Fibroblast of lung (primary cell): Measurements from ENCODE around the gene ARHGEF10L. TPM values are rescaled to one million over a fixed set of nuclear protein-coding genes. Genes with fewer than 3 reads are reported as not detected.

Experiments
- DNase-seq, 2 donors: peaks; one replicate each; pipeline versions ENCODE4 v3.0.0 to v3.0.0-alpha.2; 2010; ENCODE audit warnings: low read depth in 2 of 2
- H2AFZ ChIP-seq: 2 replicates; pipeline ENCODE4 v1.5.1; 2012; ENCODE audit warnings: low read length, control low read depth, inconsistent platforms
- H3K27ac ChIP-seq: 2 replicates; pipeline ENCODE4 v1.5.1; 2011; ENCODE audit warnings: low read length, control low read depth; ENCODE audit not compliant: insufficient read depth
- H3K27me3 ChIP-seq: 2 replicates; pipeline ENCODE4 v1.5.1; 2011; ENCODE audit warnings: mild to moderate bottlenecking, low read length; ENCODE audit not compliant: control insufficient read depth, insufficient read depth
- H3K36me3 ChIP-seq: 2 replicates; pipeline ENCODE4 v1.5.1; 2011; ENCODE audit warnings: low read length; ENCODE audit not compliant: control insufficient read depth, insufficient read depth
- H3K4me1 ChIP-seq: 2 replicates; pipeline ENCODE4 v1.5.1; 2011; ENCODE audit warnings: low read length; ENCODE audit not compliant: control insufficient read depth, insufficient read depth; ENCODE audit errors: extremely low read depth
- H3K4me2 ChIP-seq: 2 replicates; pipeline ENCODE4 v1.5.1; 2011; ENCODE audit warnings: low read length, control low read depth; ENCODE audit not compliant: insufficient read depth; ENCODE audit errors: extremely low read depth
- H3K4me3 ChIP-seq, 4 experiments: fragments of 200-600 bp in 1 of 4; sonication (generic) in 1 of 4; replicated peaks in 1 of 4; 2 replicates each; pipeline ENCODE4 v1.5.1; 2011 to 2016; ENCODE audit warnings: low read length in 4 of 4, low read depth in 3 of 4, mild to moderate bottlenecking in 3 of 4, control low read depth in 2 of 4, inconsistent platforms in 1 of 4, mixed read lengths in 1 of 4; ENCODE audit not compliant: insufficient read depth in 1 of 4; ENCODE audit errors: control extremely low read depth in 1 of 4
- H3K79me2 ChIP-seq: 2 replicates; pipeline ENCODE4 v1.5.1; 2012; ENCODE audit warnings: mild to moderate bottlenecking, low read length, inconsistent platforms; ENCODE audit not compliant: control insufficient read depth, insufficient read depth
- H3K9ac ChIP-seq: 2 replicates; pipeline ENCODE4 v1.5.1; 2011; ENCODE audit warnings: mild to moderate bottlenecking, low read length, control low read depth; ENCODE audit not compliant: insufficient read depth
- H3K9me3 ChIP-seq: 2 replicates; pipeline ENCODE4 v1.5.1; 2012; ENCODE audit warnings: low read depth, low read length; ENCODE audit not compliant: control insufficient read depth, insufficient read depth
- H4K20me1 ChIP-seq: 2 replicates; pipeline ENCODE4 v1.5.1; 2011; ENCODE audit warnings: low read length; ENCODE audit not compliant: control insufficient read depth, insufficient read depth; ENCODE audit errors: extremely low read depth
- EZH2 ChIP-seq: IDR thresholded peaks from 2 replicates; pipeline ENCODE4 v1.5.1; 2012; ENCODE audit warnings: low read length, control low read depth, mild to moderate bottlenecking; ENCODE audit errors: missing control alignments
- polyA plus RNA-seq, 2 donors: library from polyadenylated mRNA; depleted of rRNA in 1 of 2; stranded (reverse) in 1 of 2; unstranded in 1 of 2; fragments of >200 nt; gene quantifications; 2 replicates each; pipeline ENCODE4 v1.2.1, GENCODE V29; 2011 to 2012; ENCODE audit warnings: missing spikeins in 1 of 2
- total RNA-seq: library from RNA; depleted of rRNA; stranded (reverse); fragments of >200 nt; gene quantifications from 2 replicates; pipeline ENCODE4 v1.2.1, GENCODE V29; 2014
- TF ChIP-seq, protein P1 (sequence below), 2 donors: IDR thresholded peaks in 1 of 2; conservative IDR thresholded peaks in 1 of 2; 1 replicate in 1 of 2; 2 replicates in 1 of 2; pipeline ENCODE4 v1.5.1; 2011 to 2012; ENCODE audit warnings: low read length in 2 of 2, control low read depth in 1 of 2, inconsistent platforms in 1 of 2, low read depth in 1 of 2, mild to moderate bottlenecking in 1 of 2

Gene ARHGEF10L
- total and polyA plus RNA-seq, 2 donors (not counting 1 experiment from before 2014, with no cell fraction given) = 11.2 to 24.3 TPM

DNA sequence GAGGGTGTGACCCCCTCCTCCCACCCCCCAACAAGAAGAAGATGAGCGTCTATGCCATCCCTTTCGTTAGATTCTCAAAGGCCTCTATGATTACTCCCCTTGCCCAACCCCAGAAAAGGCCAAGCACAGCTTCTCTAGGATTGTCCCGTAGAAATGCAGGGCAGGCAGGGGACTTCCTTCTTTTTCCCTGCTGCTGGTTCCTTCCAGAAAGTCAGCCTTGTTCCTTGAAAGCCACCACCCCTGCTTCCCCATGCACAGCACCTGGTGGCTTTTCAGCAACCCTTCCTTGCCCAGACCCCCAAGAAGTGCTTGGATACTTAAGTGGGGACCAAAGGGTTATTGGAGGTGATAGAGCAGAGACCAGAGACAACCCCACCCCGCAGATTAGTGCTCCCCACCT is 75.1 kb downstream of the ARHGEF10L start:
- Histone ChIP-seq H2AFZ (no peak overlapping the region), H4K20me1 (no peaks in the 10 kb centered on the region), H3K4me1 (peaks cover 6% of the 10 kb centered on the region), H3K9ac (no peak overlapping the region), H3K79me2 (peaks cover 10% of the 10 kb centered on the region), H3K27ac (no peak overlapping the region), H3K36me3 (peaks cover 2% of the 10 kb centered on the region), H3K4me3 (no peak overlapping the region), H3K27me3 (no peaks in the 10 kb centered on the region), H3K9me3 (no peaks in the 10 kb centered on the region), H3K4me2 (no peak overlapping the region)
- TF ChIP-seq EZH2 = no peak
- TF ChIP-seq, protein P1, sequence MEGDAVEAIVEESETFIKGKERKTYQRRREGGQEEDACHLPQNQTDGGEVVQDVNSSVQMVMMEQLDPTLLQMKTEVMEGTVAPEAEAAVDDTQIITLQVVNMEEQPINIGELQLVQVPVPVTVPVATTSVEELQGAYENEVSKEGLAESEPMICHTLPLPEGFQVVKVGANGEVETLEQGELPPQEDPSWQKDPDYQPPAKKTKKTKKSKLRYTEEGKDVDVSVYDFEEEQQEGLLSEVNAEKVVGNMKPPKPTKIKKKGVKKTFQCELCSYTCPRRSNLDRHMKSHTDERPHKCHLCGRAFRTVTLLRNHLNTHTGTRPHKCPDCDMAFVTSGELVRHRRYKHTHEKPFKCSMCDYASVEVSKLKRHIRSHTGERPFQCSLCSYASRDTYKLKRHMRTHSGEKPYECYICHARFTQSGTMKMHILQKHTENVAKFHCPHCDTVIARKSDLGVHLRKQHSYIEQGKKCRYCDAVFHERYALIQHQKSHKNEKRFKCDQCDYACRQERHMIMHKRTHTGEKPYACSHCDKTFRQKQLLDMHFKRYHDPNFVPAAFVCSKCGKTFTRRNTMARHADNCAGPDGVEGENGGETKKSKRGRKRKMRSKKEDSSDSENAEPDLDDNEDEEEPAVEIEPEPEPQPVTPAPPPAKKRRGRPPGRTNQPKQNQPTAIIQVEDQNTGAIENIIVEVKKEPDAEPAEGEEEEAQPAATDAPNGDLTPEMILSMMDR (conservative IDR thresholded peaks at IDR 0.05 in 1 of 2, IDR thresholded peaks at IDR 0.05 in 1 of 2; ENCODE audit: low read depth in 1 of 2, low read length in 2 of 2) = no peak
- no peak for DNase-seq

DNA sequence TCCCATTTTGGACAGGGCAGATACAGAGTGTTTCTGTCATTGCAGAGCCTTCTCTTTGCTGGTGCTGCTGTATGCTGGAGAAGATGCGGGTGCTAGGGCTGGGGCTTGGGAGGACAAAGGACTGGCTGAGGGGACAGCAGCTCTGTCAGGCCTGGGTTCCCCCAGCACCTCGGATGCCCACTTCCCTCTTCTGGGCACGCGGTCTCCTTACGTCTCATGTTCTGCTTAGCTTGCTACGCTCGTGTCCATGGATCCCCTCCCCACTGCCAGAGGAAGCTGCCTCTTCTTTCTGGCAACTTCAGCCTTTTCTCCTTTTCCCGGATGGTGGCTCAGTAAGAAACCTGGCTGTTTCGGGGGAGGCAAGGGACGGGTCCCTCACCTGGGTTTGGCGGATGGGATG is 75.7 kb downstream of the ARHGEF10L start:
- H3K4me3 ChIP-seq = no peak overlapping the region
- TF ChIP-seq, protein P1 (conservative IDR thresholded peaks at IDR 0.05 in 1 of 2, IDR thresholded peaks at IDR 0.05 in 1 of 2; ENCODE audit: low read depth in 1 of 2, low read length in 2 of 2) = no peak
- no peak for TF ChIP-seq EZH2
- H3K27ac ChIP-seq = no peak overlapping the region
- H3K27me3 ChIP-seq = no peaks in the 10 kb centered on the region
- no peak for DNase-seq
- no peaks in the 10 kb centered on the region for H3K9me3 ChIP-seq
- no peaks in the 10 kb centered on the region for H4K20me1 ChIP-seq
- no peak overlapping the region for H3K4me2 ChIP-seq
- H3K36me3 ChIP-seq = peaks cover 4% of the 10 kb centered on the region
- H2AFZ ChIP-seq = no peak overlapping the region
- H3K4me1 ChIP-seq = peaks cover 7% of the 10 kb centered on the region
- H3K9ac ChIP-seq = no peak overlapping the region
- H3K79me2 ChIP-seq = peaks cover 13% of the 10 kb centered on the region

DNA sequence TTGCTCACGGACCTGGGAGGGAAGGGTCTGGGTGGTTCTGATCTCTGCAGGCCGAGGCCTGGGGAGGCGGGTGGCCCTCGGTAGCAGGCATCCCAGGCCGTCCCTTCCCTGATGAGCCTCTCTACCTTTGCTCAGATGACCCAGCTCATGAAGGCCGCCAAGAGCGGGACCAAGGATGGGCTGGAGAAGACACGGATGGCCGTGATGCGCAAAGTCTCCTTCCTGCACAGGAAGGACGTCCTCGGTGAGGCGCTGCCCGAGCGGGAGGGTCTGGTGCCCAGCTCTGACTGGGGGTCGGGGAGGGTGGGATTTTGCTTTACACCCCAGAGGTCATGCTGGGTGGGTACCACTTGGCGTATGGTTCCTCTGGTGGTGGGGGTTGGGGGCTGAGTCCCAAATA is 76.5 kb downstream of the ARHGEF10L start:
- H2AFZ ChIP-seq = no peak overlapping the region
- H3K4me3 ChIP-seq = no peak overlapping the region

More for the DNA sequence above, 76.5 kb downstream of the ARHGEF10L start:
- DNase-seq = no peak
- Histone ChIP-seq H3K27me3 (no peaks in the 10 kb centered on the region), H3K9me3 (no peaks in the 10 kb centered on the region), H3K4me1 (peaks cover 7% of the 10 kb centered on the region), H3K27ac (no peak overlapping the region), H4K20me1 (no peaks in the 10 kb centered on the region), H3K36me3 (peaks cover 2% of the 10 kb centered on the region), H3K79me2 (peaks cover 16% of the 10 kb centered on the region), H3K4me2 (no peak overlapping the region), H3K9ac (no peak overlapping the region)
- no peak for TF ChIP-seq EZH2
- TF ChIP-seq, protein P1 (conservative IDR thresholded peaks at IDR 0.05 in 1 of 2, IDR thresholded peaks at IDR 0.05 in 1 of 2; ENCODE audit: low read depth in 1 of 2, low read length in 2 of 2) = no peak
